Suprapubic skin (tissue), 4 donors: ENCODE measurements around the gene SYNE2. TPM values are rescaled to one million over a fixed set of nuclear protein-coding genes. Genes with fewer than 3 reads are reported as not detected.

ENCODE experiments used
- DNase-seq, 2 donors: peaks; one replicate each; pipeline ENCODE4 v3.0.0-alpha.2; 2019; ENCODE audit warnings: low spot score in 2 of 2
- H3K27ac ChIP-seq: fragments of 200-600 bp; sonication (generic); one replicate; pipeline ENCODE4 v1.5.1; 2019
- H3K27me3 ChIP-seq: fragments of 200-600 bp; sonication (generic); one replicate; pipeline ENCODE4 v1.5.1; 2019
- H3K36me3 ChIP-seq: fragments of 200-600 bp; sonication (generic); one replicate; pipeline ENCODE4 v1.5.1; 2019
- H3K4me1 ChIP-seq: fragments of 200-600 bp; sonication (generic); one replicate; pipeline ENCODE4 v1.5.1; 2019
- H3K4me3 ChIP-seq: fragments of 200-600 bp; sonication (generic); one replicate; pipeline ENCODE4 v1.5.1; 2019; ENCODE audit warnings: mild to moderate bottlenecking
- H3K9me3 ChIP-seq: fragments of 200-600 bp; sonication (generic); one replicate; pipeline ENCODE4 v1.5.1; 2019
- CTCF ChIP-seq, 2 donors: fragments of 200-600 bp in 1 of 2; fragments of 450-650 bp in 1 of 2; sonication (generic) in 1 of 2; IDR thresholded peaks; one replicate each; pipeline ENCODE4 v1.5.1; 2016 to 2019; ENCODE audit warnings: antibody characterized with exemption in 2 of 2, mild to moderate bottlenecking in 1 of 2, moderate library complexity in 1 of 2
- EP300 ChIP-seq: sonication (generic); formaldehyde crosslinking; IDR thresholded peaks from one replicate; pipeline ENCODE4 v1.6.1; 2017; ENCODE audit warnings: antibody characterized with exemption
- POLR2A ChIP-seq, 2 donors: fragments of 450-650 bp; IDR thresholded peaks; one replicate each; pipeline ENCODE4 v1.6.1; 2017; ENCODE audit warnings: antibody characterized with exemption in 2 of 2, mild to moderate bottlenecking in 2 of 2, moderate library complexity in 2 of 2
- POLR2AphosphoS5 ChIP-seq, 3 donors: sonication (generic); formaldehyde crosslinking; IDR thresholded peaks; one replicate each; pipeline ENCODE4 v1.6.1; 2017; ENCODE audit warnings: antibody characterized with exemption in 3 of 3
- WGBS: methylation state at CpG from one replicate; pipeline ENCODE4 v1.1.5; 2018; 5-methylcytosine and 5-hydroxymethylcytosine counted together
- total RNA-seq, 4 donors: library from RNA; depleted of rRNA; stranded (reverse); fragments of >200 nt; gene quantifications; one replicate each; pipeline ENCODE4 v1.1.0, GENCODE V29; 2016

Gene SYNE2
- total RNA-seq, 4 donors from 2014 or later, result 234 to 658 (median 244) TPM

- no peak overlapping the region for H3K4me3 ChIP-seq
- H3K27me3 ChIP-seq, result no peaks in the 10 kb centered on the region
- H3K36me3 ChIP-seq, result no peaks in the 10 kb centered on the region
- peaks cover 51% of the 10 kb centered on the region for H3K4me1 ChIP-seq
- TF ChIP-seq CTCF (IDR thresholded peaks at IDR 0.05), result no peak
- TF ChIP-seq EP300, result no peak
- TF ChIP-seq POLR2A (IDR thresholded peaks at IDR 0.05), result no peak
- no peak for TF ChIP-seq POLR2AphosphoS5 (IDR thresholded peaks at IDR 0.05)
- peak overlapping the region; percentile 60 for H3K27ac ChIP-seq
- WGBS, result 65% methylated on average over 3 of the region's 3 CpGs
- H3K9me3 ChIP-seq, result no peaks in the 10 kb centered on the region
- DNase-seq, result no peak
Observed at GRCh38 chr14:63878052-63878451, 25.2 kb downstream of the SYNE2 start.

- no peak for DNase-seq
- Histone ChIP-seq H3K27ac (no peak overlapping the region), H3K4me3 (no peak overlapping the region), H3K9me3 (no peaks in the 10 kb centered on the region), H3K36me3 (no peaks in the 10 kb centered on the region), H3K4me1 (peaks cover 45% of the 10 kb centered on the region), H3K27me3 (no peaks in the 10 kb centered on the region)
- TF ChIP-seq EP300 (no peak), CTCF (IDR thresholded peaks at IDR 0.05) (no peak), POLR2AphosphoS5 (IDR thresholded peaks at IDR 0.05) (no peak), POLR2A (IDR thresholded peaks at IDR 0.05) (no peak)
- WGBS, result 100% methylated on average over 4 of the region's 4 CpGs
Observed at GRCh38 chr14:63878792-63879191, 26.0 kb downstream of the SYNE2 start.

- 75% methylated on average over 5 of the region's 5 CpGs for WGBS
- Histone ChIP-seq H3K4me1 (peaks cover 16% of the 10 kb centered on the region), H3K4me3 (no peak overlapping the region), H3K27me3 (no peaks in the 10 kb centered on the region), H3K27ac (no peak overlapping the region), H3K9me3 (no peaks in the 10 kb centered on the region), H3K36me3 (no peaks in the 10 kb centered on the region)
- no peak for DNase-seq
- TF ChIP-seq POLR2A (IDR thresholded peaks at IDR 0.05), result no peak
- TF ChIP-seq EP300, result no peak
- TF ChIP-seq CTCF (IDR thresholded peaks at IDR 0.05), result no peak
- no peak for TF ChIP-seq POLR2AphosphoS5 (IDR thresholded peaks at IDR 0.05)
Observed at GRCh38 chr14:63881926-63882325, 29.1 kb downstream of the SYNE2 start.

GRCh38 chr14:63887899-63888298 is 35.1 kb downstream of the SYNE2 start:
- Histone ChIP-seq H3K9me3 (no peaks in the 10 kb centered on the region), H3K36me3 (no peaks in the 10 kb centered on the region), H3K27me3 (no peaks in the 10 kb centered on the region), H3K4me3 (no peak overlapping the region), H3K27ac (no peak overlapping the region), H3K4me1 (peaks cover 32% of the 10 kb centered on the region)
- 95% methylated on average over 7 of the region's 7 CpGs for WGBS
- DNase-seq, result no peak
- TF ChIP-seq POLR2A (IDR thresholded peaks at IDR 0.05) (no peak), EP300 (no peak), POLR2AphosphoS5 (IDR thresholded peaks at IDR 0.05) (no peak), CTCF (IDR thresholded peaks at IDR 0.05) (no peak)

- no peaks in the 10 kb centered on the region for H3K36me3 ChIP-seq
- no peak for DNase-seq
- TF ChIP-seq CTCF (IDR thresholded peaks at IDR 0.05), result no peak
- TF ChIP-seq EP300, result no peak
- no peak for TF ChIP-seq POLR2A (IDR thresholded peaks at IDR 0.05)
- no peak for TF ChIP-seq POLR2AphosphoS5 (IDR thresholded peaks at IDR 0.05)
- peak overlapping the region; percentile 24 for H3K27ac ChIP-seq
- H3K27me3 ChIP-seq, result no peaks in the 10 kb centered on the region
- H3K4me3 ChIP-seq, result no peak overlapping the region
- 59% methylated on average over 1 of the region's 1 CpG for WGBS
- H3K4me1 ChIP-seq, result peaks cover 51% of the 10 kb centered on the region
- no peaks in the 10 kb centered on the region for H3K9me3 ChIP-seq
Observed at GRCh38 chr14:63890553-63890952, 37.7 kb downstream of the SYNE2 start.
